HG03520 (cell line): ENCODE measurements around the gene LMOD1.
"Not testable (repeated sequence)": the region's sequence is repeated elsewhere in the genome, so short reads cannot be mapped to it uniquely, and the experiment has no call there.

Experiments
- ATAC-seq: cut with Tn5 transposase; IDR thresholded peaks from one replicate; pipeline ENCODE4 v1.9.1; 2021; ENCODE audit warnings: mild to moderate bottlenecking, moderate library complexity; ENCODE audit not compliant: unreplicated experiment

The LMOD1 gene

GRCh38 chr1:201946224-201946908, at the start of gene LMOD1:
TSS of gene LMOD1 (minus strand) at chr1:201946548. CDS start at chr1:201946340, 208 bp downstream.
- ATAC-seq: no peak

GRCh38 chr1:201990427-201990826, 44.1 kb upstream of the LMOD1 start:
- ATAC-seq: no peak

- no peak for ATAC-seq
Measured at GRCh38 chr1:201989354-201990128, 43.2 kb upstream of the LMOD1 start.

GRCh38 chr1:201988601-201989000, 42.3 kb upstream of the LMOD1 start:
- no peak for ATAC-seq

- no peak for ATAC-seq
Measured at GRCh38 chr1:201985355-201985754, 39.0 kb upstream of the LMOD1 start.

GRCh38 chr1:201984446-201984845, 38.1 kb upstream of the LMOD1 start:
- no peak for ATAC-seq

- no peak for ATAC-seq
Measured at GRCh38 chr1:201983380-201983805, 37.0 kb upstream of the LMOD1 start.

GRCh38 chr1:201982623-201983379, 36.5 kb upstream of the LMOD1 start, which contains the start of gene RNPEP:
TSS of gene RNPEP (plus strand) at chr1:201982648. CDS start at chr1:201982667, 19 bp downstream.
- peak; percentile 68 for ATAC-seq

- peak; percentile 15 for ATAC-seq
Measured at GRCh38 chr1:201982082-201982622, 35.8 kb upstream of the LMOD1 start.

GRCh38 chr1:201970334-201971159, 24.2 kb upstream of the LMOD1 start:
- ATAC-seq: no peak

- ATAC-seq: no peak
Measured at GRCh38 chr1:201968202-201968925, 22.0 kb upstream of the LMOD1 start.

- ATAC-seq: no peak
Measured at GRCh38 chr1:201966171-201966570, 19.8 kb upstream of the LMOD1 start.

- ATAC-seq: no peak
Measured at GRCh38 chr1:201964261-201964660, 17.9 kb upstream of the LMOD1 start.

GRCh38 chr1:201962382-201962781, 16.0 kb upstream of the LMOD1 start:
- not testable (repeated sequence) for ATAC-seq

- no peak for ATAC-seq
Measured at GRCh38 chr1:201958348-201958747, 12.0 kb upstream of the LMOD1 start.

- peak; percentile 29 for ATAC-seq
Measured at GRCh38 chr1:201955729-201956143, 9.4 kb upstream of the LMOD1 start.

- peak; percentile 98 for ATAC-seq
Measured at GRCh38 chr1:201955009-201955728, 8.8 kb upstream of the LMOD1 start, which contains the start of gene TIMM17A. TSS of gene TIMM17A (plus strand) at chr1:201955503. CDS start at chr1:201955527, 24 bp downstream.

- ATAC-seq: no peak
Measured at GRCh38 chr1:201954263-201955008, 8.1 kb upstream of the LMOD1 start.
